Sigmoid colon (tissue), 7 donors: ENCODE results near the gene ZNFX1. TPM values are rescaled to one million over a fixed set of nuclear protein-coding genes. Genes with fewer than 3 reads are reported as not detected.

Experiments used
- DNase-seq: peaks from one replicate; pipeline ENCODE4 v3.0.0-alpha.2; 2019
- H3K27ac ChIP-seq, 4 donors: fragments of 200-600 bp; sonication (generic); one replicate each; pipeline ENCODE4 v1.5.1; 2016 to 2019; ENCODE audit warnings: mild to moderate bottlenecking in 1 of 4
- H3K27me3 ChIP-seq, 3 donors: fragments of 200-600 bp; sonication (generic); one replicate each; pipeline ENCODE4 v1.5.1; 2019; ENCODE audit warnings: mild to moderate bottlenecking in 1 of 3
- H3K36me3 ChIP-seq, 4 donors: fragments of 200-600 bp; sonication (generic); one replicate each; pipeline ENCODE4 v1.5.1; 2016 to 2019
- H3K4me1 ChIP-seq, 4 donors: fragments of 200-600 bp; sonication (generic); one replicate each; pipeline ENCODE4 v1.5.1; 2017 to 2019
- H3K4me3 ChIP-seq, 4 donors: fragments of 200-600 bp; sonication (generic); one replicate each; pipeline ENCODE4 v1.5.1; 2017 to 2019; ENCODE audit warnings: mild to moderate bottlenecking in 2 of 4, moderate library complexity in 1 of 4
- H3K9me3 ChIP-seq, 4 donors: fragments of 200-600 bp in 3 of 4; sonication (generic) in 3 of 4; one replicate each; pipeline versions ENCODE4 v1.5.1 to v1.6.1; 2013 to 2019
- EP300 ChIP-seq, 4 donors: sonication (generic); formaldehyde crosslinking; IDR thresholded peaks; one replicate each; pipeline ENCODE4 v1.6.1; 2017; ENCODE audit warnings: antibody characterized with exemption in 4 of 4
- POLR2A ChIP-seq, 2 donors: fragments of 450-650 bp; IDR thresholded peaks; one replicate each; pipeline ENCODE4 v1.6.1; 2016; ENCODE audit warnings: antibody characterized with exemption in 2 of 2, mild to moderate bottlenecking in 2 of 2, moderate library complexity in 2 of 2
- POLR2AphosphoS5 ChIP-seq, 4 donors: sonication (generic); formaldehyde crosslinking; IDR thresholded peaks; one replicate each; pipeline ENCODE4 v1.6.1; 2017; ENCODE audit warnings: antibody characterized with exemption in 4 of 4
- WGBS, 2 donors: extraction: QIAGEN DNeasy Blood & Tissue Kit; methylation state at CpG; one replicate each; pipeline ENCODE4 v1.1.7; 2013; 5-methylcytosine and 5-hydroxymethylcytosine counted together
- intact Hi-C: fragments of 100-400 bp; cut with DNase I; formaldehyde crosslinking; loops from one replicate; pipeline ENCODE4 v1.15.1; 2023
- polyA plus RNA-seq, 3 donors: library from polyadenylated mRNA; stranded (reverse); fragments of 200-250 nt; gene quantifications; one replicate each; pipeline ENCODE4 v1.2.3, GENCODE V29; 2013
- total RNA-seq, 4 donors: library from RNA; depleted of rRNA; stranded (reverse); fragments of >200 nt; gene quantifications; one replicate each; pipeline ENCODE4 v1.1.0, GENCODE V29; 2016
- TF ChIP-seq, protein P1 (sequence below), 4 experiments: fragments of 450-650 bp in 3 of 4; fragments of 200-600 bp in 1 of 4; IDR thresholded peaks; one replicate each; pipeline ENCODE4 v1.5.1; 2016 to 2019; ENCODE audit warnings: antibody characterized with exemption in 4 of 4, mild to moderate bottlenecking in 3 of 4, moderate library complexity in 2 of 4
- donor health status: healthy with polysubstance abuse.
- donor health status: Bipolar disorder and iron deficiency.
- donor health status: healthy.

ZNFX1 gene
- total and polyA plus RNA-seq, 7 donors, result 7.2 to 32.1 (median 25.7) TPM

DNA sequence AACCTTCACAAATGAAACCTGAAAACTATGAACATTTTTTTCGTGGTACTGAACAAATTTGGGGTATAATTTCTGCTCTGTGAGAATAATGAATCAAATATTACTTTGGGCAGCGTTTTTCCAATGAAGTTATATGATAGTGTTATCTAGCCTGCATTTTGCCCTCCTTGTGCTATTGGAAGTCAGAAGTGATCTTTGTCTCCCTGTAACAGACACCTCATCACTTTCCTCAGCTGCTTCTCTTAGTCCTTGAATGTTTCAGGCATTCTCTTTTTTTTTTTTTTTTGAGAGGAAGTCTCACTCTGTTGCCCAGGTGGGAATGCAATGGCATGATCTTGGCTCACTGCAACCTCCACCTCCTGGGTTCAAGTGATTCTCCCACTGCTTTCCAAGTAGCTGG is 48.5 kb downstream of the ZNFX1 start:
- intact Hi-C loops, result no loop called here
- WGBS, 2 donors, result 91 to 96% methylated on average over 2 of the region's 2 CpGs

DNA sequence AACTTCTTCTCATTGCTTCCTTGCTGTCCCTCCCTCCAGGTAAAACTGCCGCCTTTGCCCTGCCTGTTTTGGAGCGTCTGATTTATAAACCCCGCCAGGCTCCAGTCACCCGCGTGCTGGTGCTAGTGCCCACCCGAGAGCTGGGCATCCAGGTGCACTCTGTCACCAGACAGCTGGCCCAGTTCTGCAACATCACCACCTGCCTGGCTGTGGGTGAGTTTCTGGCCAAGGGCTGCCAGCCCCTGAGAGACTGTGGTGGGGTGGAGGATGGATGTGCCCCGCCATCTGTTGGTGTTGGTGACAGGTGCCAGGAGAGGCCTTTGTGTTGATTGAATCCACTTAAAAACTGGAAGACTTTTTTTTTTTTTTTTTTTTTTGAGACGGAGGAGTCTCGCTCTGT is 49.2 kb downstream of the ZNFX1 start:
- Histone ChIP-seq H3K36me3 (peaks cover 50 to 93% (median 78%) of the 10 kb centered on the region in 4 donors), H3K27me3 (no peaks in the 10 kb centered on the region), H3K9me3 (no peaks in the 10 kb centered on the region), H3K4me3 (no peak overlapping the region), H3K4me1 (no peaks in the 10 kb centered on the region), H3K27ac (no peak overlapping the region)
- WGBS, 2 donors, result 95% methylated on average over 9 of the region's 9 CpGs
- TF ChIP-seq POLR2AphosphoS5 (IDR thresholded peaks at IDR 0.05) (no peak), EP300 (IDR thresholded peaks at IDR 0.05) (no peak), POLR2A (IDR thresholded peaks at IDR 0.05) (no peak)
- TF ChIP-seq, protein P1, sequence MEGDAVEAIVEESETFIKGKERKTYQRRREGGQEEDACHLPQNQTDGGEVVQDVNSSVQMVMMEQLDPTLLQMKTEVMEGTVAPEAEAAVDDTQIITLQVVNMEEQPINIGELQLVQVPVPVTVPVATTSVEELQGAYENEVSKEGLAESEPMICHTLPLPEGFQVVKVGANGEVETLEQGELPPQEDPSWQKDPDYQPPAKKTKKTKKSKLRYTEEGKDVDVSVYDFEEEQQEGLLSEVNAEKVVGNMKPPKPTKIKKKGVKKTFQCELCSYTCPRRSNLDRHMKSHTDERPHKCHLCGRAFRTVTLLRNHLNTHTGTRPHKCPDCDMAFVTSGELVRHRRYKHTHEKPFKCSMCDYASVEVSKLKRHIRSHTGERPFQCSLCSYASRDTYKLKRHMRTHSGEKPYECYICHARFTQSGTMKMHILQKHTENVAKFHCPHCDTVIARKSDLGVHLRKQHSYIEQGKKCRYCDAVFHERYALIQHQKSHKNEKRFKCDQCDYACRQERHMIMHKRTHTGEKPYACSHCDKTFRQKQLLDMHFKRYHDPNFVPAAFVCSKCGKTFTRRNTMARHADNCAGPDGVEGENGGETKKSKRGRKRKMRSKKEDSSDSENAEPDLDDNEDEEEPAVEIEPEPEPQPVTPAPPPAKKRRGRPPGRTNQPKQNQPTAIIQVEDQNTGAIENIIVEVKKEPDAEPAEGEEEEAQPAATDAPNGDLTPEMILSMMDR (IDR thresholded peaks at IDR 0.05), result no peak
- intact Hi-C loops, result no loop called here
- DNase-seq, result peak; percentile 57

More for the DNA sequence above, 48.5 kb downstream of the ZNFX1 start:
- Histone ChIP-seq H3K9me3 (no peaks in the 10 kb centered on the region), H3K36me3 (peaks cover 49 to 93% (median 78%) of the 10 kb centered on the region in 4 donors), H3K27ac (no peak overlapping the region), H3K4me1 (no peaks in the 10 kb centered on the region), H3K4me3 (no peak overlapping the region), H3K27me3 (no peaks in the 10 kb centered on the region)
- no peak for TF ChIP-seq POLR2A (IDR thresholded peaks at IDR 0.05)
- TF ChIP-seq, protein P1 (IDR thresholded peaks at IDR 0.05), result no peak
- TF ChIP-seq EP300 (IDR thresholded peaks at IDR 0.05), result no peak
- TF ChIP-seq POLR2AphosphoS5 (IDR thresholded peaks at IDR 0.05), result no peak
- DNase-seq, result no peak

DNA sequence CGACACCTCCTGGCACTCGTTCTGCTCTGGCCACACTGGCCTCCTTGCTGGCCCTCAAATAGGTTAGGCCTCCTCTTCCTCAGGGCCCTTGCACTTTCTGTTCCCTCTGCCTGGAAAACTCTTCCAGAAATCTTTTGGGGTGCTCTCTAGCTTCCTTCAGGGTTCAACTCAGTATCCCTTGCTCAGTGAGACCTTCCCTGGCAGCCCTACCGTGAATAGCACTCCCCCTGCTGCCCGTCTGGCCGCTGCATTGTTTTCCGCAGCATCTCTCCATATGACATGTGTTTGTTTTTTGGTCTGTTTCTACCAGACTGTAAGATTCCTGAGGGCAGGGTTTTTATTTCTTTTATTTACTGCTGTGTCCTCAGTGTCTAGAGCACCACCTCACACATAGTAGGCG is 52.0 kb downstream of the ZNFX1 start:
- H3K4me1 ChIP-seq, result no peaks in the 10 kb centered on the region
- H3K27me3 ChIP-seq, result no peaks in the 10 kb centered on the region
- no peak overlapping the region for H3K4me3 ChIP-seq
- intact Hi-C loops, result no loop called here
- H3K9me3 ChIP-seq, result no peaks in the 10 kb centered on the region
- no peak for TF ChIP-seq EP300 (IDR thresholded peaks at IDR 0.05)
- TF ChIP-seq, protein P1 (IDR thresholded peaks at IDR 0.05), result no peak
- H3K27ac ChIP-seq, result no peak overlapping the region
- 94 to 97% methylated on average over 7 of the region's 7 CpGs for WGBS, 2 donors
- peaks cover 47 to 93% (median 76%) of the 10 kb centered on the region in 4 donors for H3K36me3 ChIP-seq
- DNase-seq, result peak; percentile 39

DNA sequence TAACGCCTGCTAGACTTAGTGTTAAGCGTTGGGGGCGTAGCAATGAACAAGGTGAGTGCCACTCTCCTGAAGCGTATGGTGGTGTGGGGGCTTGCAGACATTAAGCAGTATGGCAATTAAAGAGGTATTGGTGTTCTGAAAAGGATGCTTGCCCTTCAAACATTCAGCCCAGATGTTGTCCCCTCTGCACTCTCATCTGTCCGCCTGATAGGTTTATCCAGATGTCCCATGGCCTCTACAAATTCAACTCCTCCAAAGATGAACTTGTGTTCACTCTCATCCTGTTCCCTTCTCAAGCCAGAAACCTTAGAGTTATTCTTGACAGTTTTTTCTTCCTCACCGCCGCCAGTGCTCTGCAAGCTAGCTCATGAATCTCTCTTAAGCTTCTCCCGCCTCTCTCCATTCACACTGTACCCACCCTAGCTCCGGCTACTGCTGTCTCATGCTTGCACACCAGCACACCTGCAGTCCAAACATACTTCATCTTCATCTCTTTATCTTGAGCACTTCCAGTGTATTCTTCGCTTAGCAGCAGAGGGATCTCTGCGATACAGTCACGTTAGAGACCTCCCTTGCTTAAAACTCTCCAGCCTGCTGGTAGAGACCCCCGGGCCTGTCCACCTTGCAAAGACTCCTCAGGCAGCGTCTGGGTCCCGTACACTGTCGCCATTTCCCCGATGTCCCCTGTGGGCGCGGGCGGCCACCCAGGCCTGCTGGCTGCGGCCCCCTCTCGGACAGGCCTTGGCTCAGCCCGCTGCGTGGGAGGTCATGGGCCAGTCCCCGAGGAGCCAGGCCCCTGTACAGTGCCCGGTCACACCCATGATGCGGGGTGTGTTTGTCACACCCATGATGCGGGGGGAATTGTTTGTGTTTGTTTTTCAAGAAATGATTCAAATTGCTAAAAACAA is 57.7 kb downstream of the ZNFX1 start:
- DNase-seq, result no peak
- H3K9me3 ChIP-seq, result no peaks in the 10 kb centered on the region
- peaks cover 19 to 40% (median 33%) of the 10 kb centered on the region in 4 donors for H3K36me3 ChIP-seq
- intact Hi-C loops, result loop anchor here (2.0 kb wide), 2 partner anchors 33 to 59 kb away; partner anchors contain the start of gene ZNFX1
- 64 to 71% methylated on average over 28 of the region's 28 CpGs for WGBS, 2 donors
- peak overlapping the region; percentile 81 to 91 (median 86) for H3K27ac ChIP-seq
- peaks cover 0 to 14% (median 12%) of the 10 kb centered on the region in 4 donors for H3K4me1 ChIP-seq
- H3K4me3 ChIP-seq, result peak overlapping the region; percentile 61 to 80 (median 68)
- TF ChIP-seq POLR2A (IDR thresholded peaks at IDR 0.05), result no peak
- TF ChIP-seq EP300 (IDR thresholded peaks at IDR 0.05), result no peak
- TF ChIP-seq, protein P1 (IDR thresholded peaks at IDR 0.05), result no peak
- no peak for TF ChIP-seq POLR2AphosphoS5 (IDR thresholded peaks at IDR 0.05)
- H3K27me3 ChIP-seq, result no peaks in the 10 kb centered on the region
